ENCODE data around the gene NOL9. TPM values are rescaled to one million over a fixed set of nuclear protein-coding genes. Genes with fewer than 3 reads are reported as not detected.

The NOL9 gene
- total RNA-seq, 1 donor from 2014 or later, result 48.0 TPM

GRCh38 chr1:6511561-6512244, 42.6 kb downstream of the NOL9 start:
- no peak overlapping the region for H3K4me3 Mint-ChIP-seq
- no peak for DNase-seq (ENCODE audit: low spot score)
- H3K27ac ChIP-seq, result no peak overlapping the region
- H3K4me1 ChIP-seq, result peaks cover 8% of the 10 kb centered on the region
- no peaks in the 10 kb centered on the region for H4K20me1 ChIP-seq (ENCODE audit: low read depth)
- no peak overlapping the region for H3K4me3 ChIP-seq
- H3K9me3 Mint-ChIP-seq, result no peaks in the 10 kb centered on the region
- peaks cover 14% of the 10 kb centered on the region for H3K4me1 Mint-ChIP-seq
- H3F3A ChIP-seq (ENCODE audit: low read depth), result no peaks in the 10 kb centered on the region
- no peaks in the 10 kb centered on the region for H3K79me2 ChIP-seq (ENCODE audit: low read depth)
- TF ChIP-seq, protein P1, sequence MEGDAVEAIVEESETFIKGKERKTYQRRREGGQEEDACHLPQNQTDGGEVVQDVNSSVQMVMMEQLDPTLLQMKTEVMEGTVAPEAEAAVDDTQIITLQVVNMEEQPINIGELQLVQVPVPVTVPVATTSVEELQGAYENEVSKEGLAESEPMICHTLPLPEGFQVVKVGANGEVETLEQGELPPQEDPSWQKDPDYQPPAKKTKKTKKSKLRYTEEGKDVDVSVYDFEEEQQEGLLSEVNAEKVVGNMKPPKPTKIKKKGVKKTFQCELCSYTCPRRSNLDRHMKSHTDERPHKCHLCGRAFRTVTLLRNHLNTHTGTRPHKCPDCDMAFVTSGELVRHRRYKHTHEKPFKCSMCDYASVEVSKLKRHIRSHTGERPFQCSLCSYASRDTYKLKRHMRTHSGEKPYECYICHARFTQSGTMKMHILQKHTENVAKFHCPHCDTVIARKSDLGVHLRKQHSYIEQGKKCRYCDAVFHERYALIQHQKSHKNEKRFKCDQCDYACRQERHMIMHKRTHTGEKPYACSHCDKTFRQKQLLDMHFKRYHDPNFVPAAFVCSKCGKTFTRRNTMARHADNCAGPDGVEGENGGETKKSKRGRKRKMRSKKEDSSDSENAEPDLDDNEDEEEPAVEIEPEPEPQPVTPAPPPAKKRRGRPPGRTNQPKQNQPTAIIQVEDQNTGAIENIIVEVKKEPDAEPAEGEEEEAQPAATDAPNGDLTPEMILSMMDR (IDR thresholded peaks at IDR 0.05), result no peak
- TF ChIP-seq EZH2 (IDR thresholded peaks at IDR 0.05), result no peak
- no peak for TF ChIP-seq EZH2phosphoT487 (IDR thresholded peaks at IDR 0.05)
- peak overlapping the region; percentile 76 for H3K27ac Mint-ChIP-seq
- H3K27me3 ChIP-seq, result no peaks in the 10 kb centered on the region
- H3K36me3 Mint-ChIP-seq, result no peaks in the 10 kb centered on the region
- no peak overlapping the region for H3K9ac ChIP-seq
- no peak overlapping the region for H3K4me2 ChIP-seq
- H3K27me3 Mint-ChIP-seq (ENCODE audit: insufficient read depth, low read depth), result no peaks in the 10 kb centered on the region
- no peaks in the 10 kb centered on the region for H3K9me3 ChIP-seq (ENCODE audit: low read depth)
- no peak overlapping the region for H2AFZ ChIP-seq (replicated peaks)
- H3K36me3 ChIP-seq, result no peaks in the 10 kb centered on the region

GRCh38 chr1:6511056-6511455, 43.3 kb downstream of the NOL9 start:
- peaks cover 12% of the 10 kb centered on the region for H3K4me1 ChIP-seq
- H3K4me2 ChIP-seq, result no peak overlapping the region
- Mint-ChIP-seq H3K4me1 (peaks cover 15% of the 10 kb centered on the region), H3K36me3 (no peaks in the 10 kb centered on the region), H3K27ac (no peak overlapping the region), H3K27me3 (ENCODE audit: insufficient read depth, low read depth) (no peaks in the 10 kb centered on the region), H3K4me3 (no peak overlapping the region), H3K9me3 (no peaks in the 10 kb centered on the region)
- H3K27me3 ChIP-seq, result no peaks in the 10 kb centered on the region
- H3K9ac ChIP-seq, result no peak overlapping the region
- no peak overlapping the region for H2AFZ ChIP-seq (replicated peaks)
- TF ChIP-seq, protein P1 (IDR thresholded peaks at IDR 0.05), result no peak
- TF ChIP-seq EZH2 (IDR thresholded peaks at IDR 0.05) (no peak), EZH2phosphoT487 (IDR thresholded peaks at IDR 0.05) (no peak)
- H3K27ac ChIP-seq, result no peak overlapping the region
- no peaks in the 10 kb centered on the region for H4K20me1 ChIP-seq (ENCODE audit: low read depth)
- H3K36me3 ChIP-seq, result no peaks in the 10 kb centered on the region
- H3K9me3 ChIP-seq (ENCODE audit: low read depth), result no peaks in the 10 kb centered on the region
- H3F3A ChIP-seq (ENCODE audit: low read depth), result no peaks in the 10 kb centered on the region
- no peak overlapping the region for H3K4me3 ChIP-seq
- no peaks in the 10 kb centered on the region for H3K79me2 ChIP-seq (ENCODE audit: low read depth)
- no peak for DNase-seq (ENCODE audit: low spot score)

GRCh38 chr1:6510493-6510892, 43.8 kb downstream of the NOL9 start:
- no peak overlapping the region for H3K4me3 ChIP-seq
- no peaks in the 10 kb centered on the region for H3K9me3 ChIP-seq (ENCODE audit: low read depth)
- DNase-seq (ENCODE audit: low spot score), result no peak
- H3K27ac ChIP-seq, result no peak overlapping the region
- no peak overlapping the region for H3K27ac Mint-ChIP-seq
- no peaks in the 10 kb centered on the region for H3K79me2 ChIP-seq (ENCODE audit: low read depth)
- no peak overlapping the region for H3K4me2 ChIP-seq
- H3K36me3 ChIP-seq, result no peaks in the 10 kb centered on the region
- H3F3A ChIP-seq (ENCODE audit: low read depth), result no peaks in the 10 kb centered on the region
- no peaks in the 10 kb centered on the region for H3K9me3 Mint-ChIP-seq
- no peak overlapping the region for H3K9ac ChIP-seq
- no peaks in the 10 kb centered on the region for H3K27me3 Mint-ChIP-seq (ENCODE audit: insufficient read depth, low read depth)
- peaks cover 15% of the 10 kb centered on the region for H3K4me1 Mint-ChIP-seq
- no peak overlapping the region for H3K4me3 Mint-ChIP-seq
- no peaks in the 10 kb centered on the region for H3K36me3 Mint-ChIP-seq
- H4K20me1 ChIP-seq (ENCODE audit: low read depth), result no peaks in the 10 kb centered on the region
- TF ChIP-seq EZH2 (IDR thresholded peaks at IDR 0.05), result no peak
- TF ChIP-seq, protein P1 (IDR thresholded peaks at IDR 0.05), result no peak
- no peak for TF ChIP-seq EZH2phosphoT487 (IDR thresholded peaks at IDR 0.05)
- peaks cover 12% of the 10 kb centered on the region for H3K4me1 ChIP-seq
- H2AFZ ChIP-seq (replicated peaks), result no peak overlapping the region
- no peaks in the 10 kb centered on the region for H3K27me3 ChIP-seq

Data from neural progenitor cell (in vitro differentiated cells).